AG04449 (cell line): ENCODE data around the gene UGT2B17.

Experiments
- CTCF ChIA-PET: fragments of 350-600 bp; formaldehyde crosslinking; extraction: SDS; loops from one replicate; lab custom pipeline; 2021; ENCODE audit warnings: antibody characterized with exemption; lab: Yijun Ruan, JAX
- POLR2A ChIA-PET: fragments of 400-600, 350-600 bp; formaldehyde crosslinking; extraction: SDS; loops from one replicate; lab custom pipeline; 2020; ENCODE audit warnings: antibody characterized with exemption, inconsistent platforms; lab: Yijun Ruan, JAX
- DNase-seq: peaks from one replicate; pipeline ENCODE4 v3.0.0-alpha.2; 2010; ENCODE audit warnings: low read depth, low spot score
- H3K4me3 ChIP-seq: 2 replicates; pipeline ENCODE4 v1.5.1; 2011; ENCODE audit warnings: low read depth, mild to moderate bottlenecking, control low read depth, low read length
- CTCF ChIP-seq: IDR thresholded peaks from one replicate; pipeline ENCODE4 v1.5.1; 2011; ENCODE audit warnings: mild to moderate bottlenecking, moderate library complexity, low read length, control low read depth, inconsistent platforms; ENCODE audit not compliant: insufficient read depth; ENCODE audit errors: missing control alignments

Gene UGT2B17

GRCh38 chr4:68499021-68499420, 77.1 kb downstream of the UGT2B17 start:
- H3K4me3 ChIP-seq: no peak overlapping the region
- ChIA-PET CTCF (interaction anchor here (0.8 to 2.0 kb wide), 11 partner anchors 25 to 1118 kb away, joined by 3 to 30 read pairs (median 5); no protein-coding TSS in a partner anchor), POLR2A (no interaction called here)
- no peak for DNase-seq
- TF ChIP-seq CTCF: no peak

GRCh38 chr4:68498413-68499007, 77.6 kb downstream of the UGT2B17 start:
- no peak overlapping the region for H3K4me3 ChIP-seq
- DNase-seq: peak; percentile 16
- peak; percentile 77 for TF ChIP-seq CTCF
- POLR2A ChIA-PET: no interaction called here
- CTCF ChIA-PET: interaction anchor here (0.7 to 2.0 kb wide), 13 partner anchors 15 to 1118 kb away, joined by 3 to 30 read pairs (median 4); no protein-coding TSS in a partner anchor

- ChIA-PET CTCF (interaction anchor here (0.9 to 1.3 kb wide), 2 partner anchors 675 to 677 kb away, joined by 3 to 5 read pairs; no protein-coding TSS in a partner anchor), POLR2A (no interaction called here)
- no peak for DNase-seq
- no peak overlapping the region for H3K4me3 ChIP-seq
- no peak for TF ChIP-seq CTCF
Observed at GRCh38 chr4:68494688-68495087, 81.4 kb downstream of the UGT2B17 start.

GRCh38 chr4:68490826-68491457, 85.2 kb downstream of the UGT2B17 start:
- ChIA-PET CTCF (no interaction called here), POLR2A (no interaction called here)
- no peak overlapping the region for H3K4me3 ChIP-seq
- DNase-seq: no peak
- TF ChIP-seq CTCF: no peak

GRCh38 chr4:68489338-68489737, 86.8 kb downstream of the UGT2B17 start:
- TF ChIP-seq CTCF: no peak
- ChIA-PET POLR2A (no interaction called here), CTCF (no interaction called here)
- DNase-seq: no peak
- H3K4me3 ChIP-seq: no peak overlapping the region
